Gastrocnemius medialis (tissue), 4 donors: ENCODE results near the gene VOPP1. TPM values are rescaled to one million over a fixed set of nuclear protein-coding genes. Genes with fewer than 3 reads are reported as not detected.
"Not testable (repeated sequence)": the region's sequence is repeated elsewhere in the genome, so short reads cannot be mapped to it uniquely, and the experiment has no call there.

Experiments used
- ATAC-seq, 2 donors: fragments of 150-250 bp; one replicate each; pipeline ENCODE4 v1.9.1; 2016
- DNase-seq, 2 donors: peaks; one replicate each; pipeline ENCODE4 v3.0.0-alpha.2; 2019
- H3K27ac ChIP-seq, 4 donors: fragments of 200-600 bp; sonication (generic); 1 replicate in 1 of 4; 2 replicates in 3 of 4; pipeline ENCODE4 v1.5.1; 2016 to 2018; ENCODE audit warnings: mild to moderate bottlenecking in 2 of 4, moderate library complexity in 1 of 4
- H3K27me3 ChIP-seq, 3 donors: fragments of 200-600 bp; sonication (generic) in 2 of 3; 1 replicate in 1 of 3; 2 replicates in 2 of 3; pipeline versions ENCODE4 v1.5.1 to v1.6.0; 2016 to 2019; ENCODE audit warnings: mild to moderate bottlenecking in 1 of 3, moderate library complexity in 1 of 3
- H3K36me3 ChIP-seq, 2 donors: fragments of 200-600 bp; sonication (generic) in 1 of 2; one replicate each; pipeline ENCODE4 v1.5.1; 2017 to 2018
- H3K4me1 ChIP-seq, 2 donors: fragments of 200-600 bp; sonication (generic) in 1 of 2; one replicate each; pipeline ENCODE4 v1.5.1; 2016 to 2017; ENCODE audit warnings: mild to moderate bottlenecking in 2 of 2
- H3K4me3 ChIP-seq, 4 donors: fragments of 200-600 bp; sonication (generic) in 3 of 4; 1 replicate in 1 of 4; 2 replicates in 3 of 4; pipeline ENCODE4 v1.5.1; 2016 to 2019; ENCODE audit warnings: mild to moderate bottlenecking in 2 of 4
- H3K9me3 ChIP-seq, 3 donors: fragments of 200-600 bp; sonication (generic) in 2 of 3; 1 replicate in 1 of 3; 2 replicates in 2 of 3; pipeline ENCODE4 v1.5.1; 2016 to 2019
- POLR2A ChIP-seq, 2 donors: fragments of 450-650 bp; IDR thresholded peaks; one replicate each; pipeline ENCODE4 v1.6.1; 2017; ENCODE audit warnings: antibody characterized with exemption in 2 of 2, mild to moderate bottlenecking in 2 of 2, moderate library complexity in 2 of 2
- in situ Hi-C, 4 donors: fragments of 200-750 bp; cut with MboI; loops; one replicate each; pipeline versions ENCODE4 v1.15.0 to v1.8.0; 2017; ENCODE audit warnings: low sequenced_read_pairs in 4 of 4
- intact Hi-C: fragments of 100-400 bp; cut with DNase I; formaldehyde crosslinking; loops from one replicate; pipeline ENCODE4 v1.15.1; 2023; ENCODE audit warnings: low total_unique reads
- total RNA-seq, 4 donors: library from RNA; depleted of rRNA; stranded (reverse); fragments of >200 nt; gene quantifications; one replicate each; pipeline versions ENCODE4 v1.1.0 to v1.2.3, GENCODE V29; 2016
- TF ChIP-seq, protein P1 (sequence below), 5 experiments: fragments of 450-650 bp in 3 of 5; fragments of 200-600 bp in 2 of 5; sonication (generic) in 2 of 5; IDR thresholded peaks in 4 of 5; conservative IDR thresholded peaks in 1 of 5; 1 replicate in 4 of 5; 2 replicates in 1 of 5; pipeline ENCODE4 v1.5.1; 2016 to 2019; ENCODE audit warnings: antibody characterized with exemption in 5 of 5, mild to moderate bottlenecking in 3 of 5, moderate library complexity in 3 of 5

VOPP1 gene, protein sequence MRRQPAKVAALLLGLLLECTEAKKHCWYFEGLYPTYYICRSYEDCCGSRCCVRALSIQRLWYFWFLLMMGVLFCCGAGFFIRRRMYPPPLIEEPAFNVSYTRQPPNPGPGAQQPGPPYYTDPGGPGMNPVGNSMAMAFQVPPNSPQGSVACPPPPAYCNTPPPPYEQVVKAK
- 10 to 100 TPM; 17.3 to 27.9 (median 26.5) TPM for total RNA-seq

DNA sequence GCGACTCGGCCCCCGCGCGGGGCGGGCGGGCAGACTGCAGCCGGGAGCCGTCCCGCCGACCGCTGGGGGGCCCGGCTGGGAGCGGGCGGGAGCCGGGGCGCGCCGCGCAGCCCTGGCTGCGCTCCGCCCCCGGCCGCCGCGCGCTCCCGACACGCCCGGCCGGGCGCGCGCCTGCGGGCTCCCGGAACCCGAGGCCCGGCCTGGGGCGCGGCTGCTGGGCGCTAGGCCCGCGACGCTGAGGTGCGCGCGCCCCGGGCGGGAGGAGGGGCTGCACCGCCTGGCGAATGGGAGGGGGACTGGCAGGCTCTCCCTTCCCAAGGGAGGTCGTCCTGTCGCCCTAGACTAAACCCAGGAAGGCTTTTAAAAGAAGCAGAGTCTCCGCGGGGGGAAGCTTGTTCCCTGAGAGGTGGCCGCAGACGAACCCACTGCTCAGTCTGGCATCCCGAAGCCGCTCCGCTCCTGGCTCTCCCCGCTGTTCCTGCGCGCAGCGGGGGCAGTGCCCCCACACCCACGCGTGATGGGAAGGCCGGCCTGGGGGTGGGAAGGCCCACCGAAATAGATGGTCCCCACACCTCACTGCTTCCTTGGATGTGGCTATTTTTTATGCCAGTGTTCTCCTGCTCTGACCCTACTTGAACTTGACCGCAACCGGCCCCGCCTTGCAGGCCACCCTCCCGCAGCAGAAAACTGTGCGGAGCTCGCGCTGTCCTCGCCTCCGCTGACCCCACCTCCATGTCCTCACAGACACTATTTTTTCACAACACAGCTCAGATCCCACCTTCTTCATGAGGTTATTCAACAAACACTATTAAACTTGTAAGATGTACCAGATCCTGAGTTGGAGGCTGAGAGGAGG lies at the start of gene VOPP1:
VOPP1 (minus strand) TSS at position 125 of the 856 bp plus-strand sequence. CDS start 178 bp downstream, outside the sequence.
- H3K9me3 ChIP-seq: no peaks in the 10 kb centered on the region
- in situ Hi-C loops (no loop called here), intact Hi-C loops (loop anchor here (10.0 kb wide), 4 partner anchors 208 to 532 kb away; partner anchors contain the start of genes CHCHD2, LANCL2, NIPSNAP2 and ZNF713)
- peak; percentile 69 to 75 for ATAC-seq
- H3K4me3 ChIP-seq: peak within 1 kb of the TSS; percentile 83 to 97 (median 91)
- H3K36me3 ChIP-seq: no peaks in the 10 kb centered on the region
- DNase-seq: peak in 1 of 2 donors; percentile 58
- H3K4me1 ChIP-seq: peaks cover 38 to 56% of the 10 kb centered on the region in 2 donors
- no peaks in the 10 kb centered on the region for H3K27me3 ChIP-seq
- peak in 1 of 2 donors; percentile 25 for TF ChIP-seq POLR2A (IDR thresholded peaks at IDR 0.05)
- TF ChIP-seq, protein P1, sequence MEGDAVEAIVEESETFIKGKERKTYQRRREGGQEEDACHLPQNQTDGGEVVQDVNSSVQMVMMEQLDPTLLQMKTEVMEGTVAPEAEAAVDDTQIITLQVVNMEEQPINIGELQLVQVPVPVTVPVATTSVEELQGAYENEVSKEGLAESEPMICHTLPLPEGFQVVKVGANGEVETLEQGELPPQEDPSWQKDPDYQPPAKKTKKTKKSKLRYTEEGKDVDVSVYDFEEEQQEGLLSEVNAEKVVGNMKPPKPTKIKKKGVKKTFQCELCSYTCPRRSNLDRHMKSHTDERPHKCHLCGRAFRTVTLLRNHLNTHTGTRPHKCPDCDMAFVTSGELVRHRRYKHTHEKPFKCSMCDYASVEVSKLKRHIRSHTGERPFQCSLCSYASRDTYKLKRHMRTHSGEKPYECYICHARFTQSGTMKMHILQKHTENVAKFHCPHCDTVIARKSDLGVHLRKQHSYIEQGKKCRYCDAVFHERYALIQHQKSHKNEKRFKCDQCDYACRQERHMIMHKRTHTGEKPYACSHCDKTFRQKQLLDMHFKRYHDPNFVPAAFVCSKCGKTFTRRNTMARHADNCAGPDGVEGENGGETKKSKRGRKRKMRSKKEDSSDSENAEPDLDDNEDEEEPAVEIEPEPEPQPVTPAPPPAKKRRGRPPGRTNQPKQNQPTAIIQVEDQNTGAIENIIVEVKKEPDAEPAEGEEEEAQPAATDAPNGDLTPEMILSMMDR (IDR thresholded peaks at IDR 0.05 in 4 of 5, conservative IDR thresholded peaks at IDR 0.05 in 1 of 5): no peak
- H3K27ac ChIP-seq: peak within 1 kb of the TSS; percentile 91 to 96 (median 94)

DNA sequence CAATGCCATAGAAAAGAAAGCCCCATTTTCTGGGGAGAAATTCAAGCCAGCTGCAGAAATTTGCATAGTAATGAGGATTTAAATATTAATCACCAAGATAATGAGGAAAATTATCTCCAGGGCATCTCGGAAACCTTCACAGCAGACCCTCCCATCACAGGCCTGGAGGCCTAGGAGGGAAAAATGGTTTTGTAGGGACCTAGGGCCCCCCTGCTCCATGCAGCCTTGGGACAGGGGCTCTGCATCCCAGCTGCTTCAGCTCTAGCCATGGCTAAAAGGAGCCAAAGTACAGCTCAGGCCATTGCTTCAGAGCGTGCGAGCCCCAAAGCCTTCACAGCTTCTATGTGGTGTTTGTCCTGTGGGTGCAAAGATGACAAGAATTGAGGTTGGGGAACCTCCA lies 46.6 kb upstream of the VOPP1 start:
- in situ Hi-C loops: no loop called here
- Histone ChIP-seq H3K36me3 (no peaks in the 10 kb centered on the region), H3K4me1 (no peaks in the 10 kb centered on the region), H3K4me3 (no peak overlapping the region), H3K27ac (no peak overlapping the region), H3K27me3 (no peaks in the 10 kb centered on the region), H3K9me3 (no peaks in the 10 kb centered on the region)
- intact Hi-C loops: no loop called here
- no peak for ATAC-seq
- TF ChIP-seq POLR2A (IDR thresholded peaks at IDR 0.05): no peak
- TF ChIP-seq, protein P1 (IDR thresholded peaks at IDR 0.05 in 4 of 5, conservative IDR thresholded peaks at IDR 0.05 in 1 of 5): no peak
- DNase-seq: no peak

DNA sequence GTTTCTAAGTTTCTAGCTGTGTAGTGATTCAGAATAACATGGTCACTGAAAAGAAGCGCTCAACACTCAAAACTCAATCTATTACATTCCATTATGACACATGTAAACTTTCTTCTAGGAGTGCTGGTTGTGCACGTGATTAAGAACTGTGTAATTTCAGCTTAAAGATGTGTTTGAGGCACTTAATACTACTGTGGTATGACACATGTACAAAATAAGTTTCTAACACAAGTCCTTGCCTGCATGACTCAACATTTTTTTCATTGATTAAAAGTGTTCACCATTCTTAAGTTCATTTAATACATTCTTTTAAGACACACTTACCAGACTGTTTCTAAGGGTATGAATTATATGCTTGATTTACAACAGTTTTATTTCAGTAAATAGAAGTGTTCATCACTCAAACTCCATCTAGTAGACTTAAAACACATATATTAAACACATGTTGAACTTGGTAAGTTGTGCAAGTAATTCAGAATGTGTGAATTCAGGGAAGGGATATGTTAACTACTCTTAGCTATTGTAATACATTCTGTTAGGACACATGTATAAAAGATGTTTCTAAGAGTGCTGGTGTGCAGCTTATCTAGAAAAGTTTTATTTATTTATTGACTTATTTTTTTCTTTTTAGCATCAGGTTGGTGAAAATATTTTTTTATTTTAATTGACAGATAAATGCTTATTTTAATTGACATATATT lies 42.2 kb upstream of the VOPP1 start:
- H3K9me3 ChIP-seq, H3K27me3 ChIP-seq, intact Hi-C loops, H3K4me3 ChIP-seq, H3K36me3 ChIP-seq, H3K27ac ChIP-seq, DNase-seq, ATAC-seq, H3K4me1 ChIP-seq, in situ Hi-C loops: not testable (repeated sequence)

DNA sequence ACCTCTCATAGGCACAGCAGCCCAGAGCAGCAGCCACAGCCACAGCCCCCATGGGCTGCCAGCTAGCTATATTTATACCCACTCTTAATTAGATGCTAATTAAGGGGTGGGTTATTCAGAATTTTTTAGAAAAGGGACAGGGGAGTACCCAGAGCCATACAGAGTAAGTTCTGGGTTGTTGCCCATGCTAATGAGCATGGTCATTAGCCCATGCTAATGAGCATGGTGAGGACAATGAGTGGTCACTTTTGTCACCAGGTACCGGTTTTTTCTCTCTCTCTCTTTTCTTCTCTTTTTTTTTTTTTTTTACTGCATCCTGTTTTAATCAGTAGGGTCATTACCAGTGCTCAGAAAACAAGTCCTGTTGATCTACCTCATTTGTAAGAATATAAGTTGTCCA lies 37.4 kb upstream of the VOPP1 start:
- intact Hi-C loops, H3K27me3 ChIP-seq, H3K36me3 ChIP-seq, H3K4me3 ChIP-seq, H3K4me1 ChIP-seq, H3K27ac ChIP-seq, DNase-seq, ATAC-seq, in situ Hi-C loops, H3K9me3 ChIP-seq: not testable (repeated sequence)

DNA sequence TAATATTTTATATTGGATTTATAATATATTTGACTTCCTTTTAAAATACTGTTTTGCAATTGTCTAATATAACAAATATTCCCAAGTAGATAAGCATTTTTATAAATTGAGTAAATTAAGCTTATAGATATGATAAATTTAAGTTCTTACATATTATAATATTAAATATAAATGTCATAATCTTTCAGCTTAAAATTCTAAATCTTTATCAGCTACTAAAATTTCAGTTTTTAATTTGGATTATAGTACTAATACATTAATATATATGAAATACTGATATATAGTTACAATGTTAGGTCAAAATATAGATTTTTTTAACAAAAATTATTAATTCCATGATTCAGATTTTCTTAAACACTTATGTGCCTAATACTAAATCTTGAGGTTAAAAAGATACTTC lies 33.4 kb upstream of the VOPP1 start:
- H3K27ac ChIP-seq, H3K4me1 ChIP-seq, H3K27me3 ChIP-seq, ATAC-seq, DNase-seq, in situ Hi-C loops, H3K9me3 ChIP-seq, H3K36me3 ChIP-seq, intact Hi-C loops, H3K4me3 ChIP-seq: not testable (repeated sequence)
